D721Med (cell line): ENCODE data around the gene MED25.

Source experiments
- DNase-seq: peaks from one replicate; pipeline ENCODE4 v3.0.0; 2011; ENCODE audit warnings: low spot score; ENCODE audit not compliant: insufficient read length
- FAIRE-seq: peaks from 2 replicates; lab custom pipeline; 2011; peaks lifted over from hg19 to GRCh38; lab: Jason Lieb, UNC
- CTCF ChIP-seq: IDR thresholded peaks from 2 replicates; pipeline ENCODE4 v1.5.1; 2012; ENCODE audit warnings: mild to moderate bottlenecking, control low read depth; ENCODE audit not compliant: insufficient read depth; ENCODE audit errors: missing control alignments

MED25 gene

GRCh38 chr19:49775742-49776370 lies 42.2 kb upstream of the MED25 start:
- no peak for FAIRE-seq
- no peak for TF ChIP-seq CTCF
- DNase-seq, result no peak

DNA sequence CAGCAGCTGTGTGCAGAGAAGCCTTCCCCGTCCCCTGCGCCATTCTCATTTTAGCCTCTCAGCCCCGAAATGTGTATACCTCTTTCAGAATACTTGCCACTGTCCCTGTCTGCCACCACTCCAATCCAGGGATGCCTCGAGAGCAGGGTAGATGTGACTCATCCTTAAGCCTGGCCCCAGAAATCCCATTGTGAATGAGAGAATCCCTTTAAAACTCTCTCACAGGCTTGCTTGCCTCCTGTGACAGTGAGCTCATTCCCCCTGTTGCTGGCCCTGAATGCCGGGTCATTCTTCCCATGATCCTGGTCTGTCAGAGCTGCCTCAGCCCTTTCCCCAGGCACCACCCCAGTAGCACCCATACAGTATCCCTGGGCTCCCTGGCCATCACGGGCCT lies 41.7 kb upstream of the MED25 start:
- no peak for DNase-seq
- no peak for FAIRE-seq

DNA sequence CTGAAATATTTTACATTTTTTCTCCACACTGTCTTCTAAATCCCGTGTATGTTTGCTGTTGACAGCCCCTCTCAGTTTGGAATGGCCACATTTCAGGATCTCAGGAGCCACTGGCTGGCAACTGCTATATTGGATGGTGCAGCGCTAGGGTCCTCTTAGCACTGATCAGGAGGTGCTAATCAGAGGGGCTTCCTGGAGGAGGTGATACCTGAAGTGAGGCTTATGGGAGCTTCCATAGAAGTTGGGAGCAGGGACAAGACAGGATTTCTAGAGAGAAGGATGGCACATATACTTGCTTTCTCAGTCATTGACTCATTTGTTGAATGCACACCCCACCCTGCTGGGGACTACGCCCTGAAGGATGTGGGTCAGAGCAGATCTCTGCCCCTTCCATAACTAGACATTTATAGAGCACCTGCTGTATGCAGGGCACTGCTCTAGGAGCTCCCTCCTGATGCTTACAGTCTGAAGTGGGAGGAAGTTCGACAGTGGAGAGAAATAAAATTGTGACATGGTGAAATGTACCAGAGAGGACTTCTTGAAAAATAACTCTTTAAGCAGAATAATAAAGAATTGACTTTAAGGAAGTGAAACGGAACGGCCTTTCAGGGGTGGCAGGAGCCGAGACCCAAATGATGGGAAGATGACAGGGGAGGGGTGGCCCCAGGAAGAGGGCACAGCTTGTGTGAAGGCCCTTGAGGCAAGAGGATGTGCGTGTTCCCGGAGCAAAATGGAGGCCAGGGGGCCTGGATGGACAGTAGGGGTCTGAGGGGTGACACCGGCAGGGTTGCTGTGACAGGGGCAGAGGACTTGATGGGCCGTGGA lies 38.1 kb upstream of the MED25 start:
- FAIRE-seq (no peak), DNase-seq (no peak)
- no peak for TF ChIP-seq CTCF

More for the DNA sequence above, 41.7 kb upstream of the MED25 start:
- TF ChIP-seq CTCF, result no peak

DNA sequence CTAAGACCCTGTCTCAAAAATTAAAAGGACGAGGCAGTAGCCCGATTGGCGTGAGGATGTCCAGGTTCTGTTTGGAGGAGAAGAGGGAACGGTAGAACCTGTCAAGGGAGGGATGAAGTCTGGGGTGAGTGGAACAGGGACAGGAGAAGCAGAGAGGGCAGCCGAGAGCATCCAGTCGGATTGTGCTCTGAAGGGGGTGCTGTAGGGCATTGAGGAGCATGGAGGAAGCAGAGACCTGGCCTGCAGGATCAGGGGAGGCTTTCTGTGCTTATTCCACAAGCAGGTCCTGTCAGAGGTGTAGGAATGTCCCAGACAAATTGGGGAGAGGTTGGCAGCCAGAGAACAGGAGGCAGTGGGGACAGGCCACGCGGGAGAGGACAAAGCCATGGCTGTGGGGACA lies 37.2 kb upstream of the MED25 start:
- no peak for FAIRE-seq
- TF ChIP-seq CTCF, result no peak
- no peak for DNase-seq

DNA sequence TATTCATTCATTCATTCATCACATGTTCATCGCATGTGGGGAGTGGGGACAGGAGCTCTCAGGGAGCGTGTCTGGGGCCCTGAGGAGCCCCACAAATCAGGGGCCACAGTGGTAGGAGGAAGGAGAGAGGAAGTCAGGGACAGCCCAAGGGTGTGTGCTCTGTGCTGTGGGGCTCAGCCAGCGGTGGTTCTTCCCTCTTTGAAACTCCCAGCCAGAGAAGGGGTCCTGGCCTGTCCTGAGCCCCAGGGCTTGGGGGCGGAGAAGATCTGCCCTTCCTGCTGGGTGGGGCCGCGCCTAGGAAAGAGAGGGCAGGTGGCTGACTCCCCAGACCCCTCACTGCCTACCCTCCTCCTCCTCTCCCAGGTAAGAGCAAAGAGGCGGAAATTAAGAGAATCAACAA lies 36.7 kb upstream of the MED25 start:
- no peak for TF ChIP-seq CTCF
- DNase-seq (no peak), FAIRE-seq (no peak)

GRCh38 chr19:49782515-49782914 lies 35.6 kb upstream of the MED25 start:
- DNase-seq, result no peak
- TF ChIP-seq CTCF, result no peak
- no peak for FAIRE-seq

GRCh38 chr19:49786376-49786820 lies 31.7 kb upstream of the MED25 start:
- DNase-seq (no peak), FAIRE-seq (no peak)
- no peak for TF ChIP-seq CTCF
